K562 (cell line): Measurements from ENCODE around the gene LTBP4. TPM values are rescaled to one million over a fixed set of nuclear protein-coding genes. Genes with fewer than 3 reads are reported as not detected.
A peak's percentile ranks its signal among the peaks of the same experiment; 100 is the strongest.

ENCODE experiments used
- FOXK2 ChIP-seq, 2 experiments: fragments of 450-650 bp; IDR thresholded peaks in 1 of 2; conservative IDR thresholded peaks in 1 of 2; 2 replicates each; pipeline ENCODE4 v1.6.1; 2016; ENCODE audit warnings: low read depth in 2 of 2, mild to moderate bottlenecking in 1 of 2
- GABPB1 ChIP-seq: sonication (generic); formaldehyde crosslinking; IDR thresholded peaks from 2 replicates; pipeline ENCODE4 v1.8.0; 2022; ENCODE audit warnings: mild to moderate bottlenecking, missing genetic modification reagents
- GATAD2B ChIP-seq: fragments of 450-650 bp; IDR thresholded peaks from 2 replicates; pipeline ENCODE4 v1.6.1; 2017; ENCODE audit warnings: mild to moderate bottlenecking, borderline replicate concordance
- GTF2F1 ChIP-seq: IDR thresholded peaks from 2 replicates; pipeline ENCODE4 v1.6.1; 2011; ENCODE audit warnings: low read depth, low read length, improper control_type of control experiment
- JUNB ChIP-seq: fragments of 450-650 bp; formaldehyde crosslinking; conservative IDR thresholded peaks from 2 replicates; pipeline ENCODE4 v1.4.0; 2020; ENCODE audit warnings: mild to moderate bottlenecking
- MCM2 ChIP-seq: fragments of 450-650 bp; IDR thresholded peaks from 2 replicates; pipeline ENCODE4 v1.6.1; 2017; ENCODE audit warnings: low read depth, mild to moderate bottlenecking
- PHTF2 ChIP-seq: fragments of 250-450 bp; sonication (Bioruptor Pico); IDR thresholded peaks from 2 replicates; pipeline ENCODE4 v1.5.0; 2021; ENCODE audit warnings: mild to moderate bottlenecking
- RBFOX2 ChIP-seq: fragments of 200-400 bp; formaldehyde crosslinking; IDR thresholded peaks from 2 replicates; pipeline ENCODE4 v1.6.1; 2017; ENCODE audit warnings: low read depth, mild to moderate bottlenecking, low read length, moderate library complexity
- RBM39 ChIP-seq: fragments of 200-400 bp; formaldehyde crosslinking; optimal IDR thresholded peaks from 2 replicates; pipeline ENCODE3; 2018; ENCODE audit warnings: low read depth, low read length
- SMARCA4 ChIP-seq: fragments of 450-650 bp; IDR thresholded peaks from 2 replicates; pipeline ENCODE4 v1.6.1; 2016
- YY1 ChIP-seq, 3 experiments: IDR thresholded peaks; 2 replicates each; pipeline ENCODE4 v1.6.1; 2011; ENCODE audit warnings: low read length in 2 of 3, mild to moderate bottlenecking in 2 of 3, moderate library complexity in 2 of 3, borderline replicate concordance in 1 of 3, control low read depth in 1 of 3, low read depth in 1 of 3; ENCODE audit not compliant: insufficient read depth in 3 of 3, insufficient replicate concordance in 2 of 3, control insufficient read depth in 1 of 3, insufficient read length in 1 of 3; ENCODE audit errors: extremely low read depth in 1 of 3
- ZNF134 ChIP-seq: fragments of 250-450 bp; sonication (Bioruptor Pico); conservative IDR thresholded peaks from 2 replicates; pipeline ENCODE4 v1.4.0; 2020
- ZNF57 ChIP-seq: fragments of 450-650 bp; formaldehyde crosslinking; IDR thresholded peaks from 2 replicates; pipeline ENCODE4 v1.4.0; 2020; ENCODE audit warnings: mild to moderate bottlenecking, moderate library complexity
- polyA plus RNA-seq, 8 experiments: library from polyadenylated mRNA; depleted of rRNA in 4 of 8; stranded (reverse) in 5 of 8; unstranded in 3 of 8; fragments of >200 nt; fragmentation: Nextera tagmentation in 2 of 8; fragmentation: Illumina TruSeq in 1 of 8; extraction: Ambion mirVana in 2 of 8; extraction: Trizol in 1 of 8; gene quantifications; 2 replicates each; pipeline versions ENCODE4 v1.2.1 to v1.2.3, GENCODE V29; 2011 to 2014; ENCODE audit warnings: inconsistent platforms in 1 of 8, missing spikeins in 1 of 8
- total RNA-seq, 7 experiments: library from RNA; depleted of rRNA in 6 of 7; stranded (reverse); fragments of >200 nt in 6 of 7; fragmentation: Illumina TruSeq in 2 of 7; extraction: Trizol in 2 of 7; gene quantifications; 2 replicates each; pipeline versions ENCODE4 v1.2.1 to v1.2.3, GENCODE V29; 2011 to 2021; ENCODE audit warnings: low replicate concordance in 1 of 7
- TF ChIP-seq, protein P1 (sequence below), 2 experiments: fragments of 450-650 bp in 1 of 2; sonication (generic) in 1 of 2; formaldehyde crosslinking; conservative IDR thresholded peaks; 2 replicates each; pipeline versions ENCODE4 v1.4.0 to v1.8.1; 2020 to 2022; ENCODE audit warnings: mild to moderate bottlenecking in 1 of 2, missing genetic modification reagents in 1 of 2
- TF ChIP-seq, protein P2 (sequence below): sonication (generic); formaldehyde crosslinking; IDR thresholded peaks from 2 replicates; pipeline ENCODE4 v1.4.0; 2020; ENCODE audit warnings: mild to moderate bottlenecking, missing genetic modification reagents
- TF ChIP-seq, protein P3 (sequence below): fragments of 450-650 bp; IDR thresholded peaks from 2 replicates; pipeline ENCODE4 v1.6.1; 2016; ENCODE audit warnings: low read depth, mild to moderate bottlenecking, moderate library complexity

LTBP4 gene
- total and polyA plus RNA-seq, 9 of the 15 experiments (the other 6 are each of a cell fraction or from before 2014, with no cell fraction given), result 0.35 to 160 (median 31.6) TPM

DNA sequence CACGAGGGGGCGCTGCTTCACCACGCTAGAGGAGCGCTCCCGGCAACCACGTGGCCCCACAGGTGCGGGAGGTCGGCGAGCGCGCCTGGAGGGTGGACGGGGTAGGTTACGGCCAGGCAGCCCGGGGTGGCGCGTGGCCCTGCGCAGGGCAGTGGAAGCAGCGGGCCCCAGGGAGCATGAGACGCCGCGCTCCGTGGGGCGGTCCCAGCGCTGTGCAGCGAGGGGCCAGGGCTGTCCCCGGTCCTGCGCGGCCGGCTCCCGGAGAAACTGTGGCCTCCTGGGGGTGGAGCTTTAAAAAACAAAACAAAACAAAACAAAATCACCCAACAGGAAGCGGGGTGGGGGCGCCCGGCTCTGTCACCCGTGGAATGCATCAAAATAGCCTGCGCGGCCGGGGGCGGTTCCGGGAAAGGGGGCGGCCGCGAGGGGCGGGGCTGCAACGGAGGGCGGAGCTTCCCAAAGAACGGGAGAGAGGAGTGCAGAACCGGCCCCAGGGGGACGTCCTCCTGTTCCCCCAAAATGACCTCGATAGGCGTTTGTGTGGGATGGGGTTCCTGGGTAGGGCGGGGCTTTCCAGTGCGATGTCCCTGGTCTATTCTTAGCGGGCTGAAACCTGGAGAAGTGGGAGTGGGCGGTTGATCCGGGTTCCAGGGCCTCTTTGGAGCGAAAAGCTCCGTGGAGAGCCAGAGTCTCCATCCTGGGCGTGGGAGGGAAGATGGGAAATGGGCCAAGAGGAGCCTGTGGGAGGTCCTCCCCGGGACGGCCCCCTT is 61.9 kb downstream of the LTBP4 start (continued):
- 0 out of 4 replicates have a peak, but pooled peaks have one; percentile 22 to 40 for TF ChIP-seq FOXK2 (conservative IDR thresholded peaks at IDR 0.05 in 1 of 2, IDR thresholded peaks at IDR 0.05 in 1 of 2; ENCODE audit: low read depth in 2 of 2)
- TF ChIP-seq GTF2F1, result peak; percentile 23; the same call in 1 of the 2 replicates
- TF ChIP-seq YY1 (IDR thresholded peaks at IDR 0.05; ENCODE audit: borderline replicate concordance in 1 of 3, control insufficient read depth in 1 of 3, extremely low read depth in 1 of 3, insufficient read depth in 3 of 3, insufficient read length in 1 of 3, insufficient replicate concordance in 2 of 3, low read depth in 1 of 3, low read length in 2 of 3), result peak in 1 of 3 experiments; percentile 50
- TF ChIP-seq, protein P1, sequence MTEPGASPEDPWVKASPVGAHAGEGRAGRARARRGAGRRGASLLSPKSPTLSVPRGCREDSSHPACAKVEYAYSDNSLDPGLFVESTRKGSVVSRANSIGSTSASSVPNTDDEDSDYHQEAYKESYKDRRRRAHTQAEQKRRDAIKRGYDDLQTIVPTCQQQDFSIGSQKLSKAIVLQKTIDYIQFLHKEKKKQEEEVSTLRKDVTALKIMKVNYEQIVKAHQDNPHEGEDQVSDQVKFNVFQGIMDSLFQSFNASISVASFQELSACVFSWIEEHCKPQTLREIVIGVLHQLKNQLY (CRISPR knock-in tag; conservative IDR thresholded peaks at IDR 0.05), result 0 out of 4 replicates have a peak, but pooled peaks of 1 of the 2 experiments have one; percentile 52
- TF ChIP-seq, protein P2, sequence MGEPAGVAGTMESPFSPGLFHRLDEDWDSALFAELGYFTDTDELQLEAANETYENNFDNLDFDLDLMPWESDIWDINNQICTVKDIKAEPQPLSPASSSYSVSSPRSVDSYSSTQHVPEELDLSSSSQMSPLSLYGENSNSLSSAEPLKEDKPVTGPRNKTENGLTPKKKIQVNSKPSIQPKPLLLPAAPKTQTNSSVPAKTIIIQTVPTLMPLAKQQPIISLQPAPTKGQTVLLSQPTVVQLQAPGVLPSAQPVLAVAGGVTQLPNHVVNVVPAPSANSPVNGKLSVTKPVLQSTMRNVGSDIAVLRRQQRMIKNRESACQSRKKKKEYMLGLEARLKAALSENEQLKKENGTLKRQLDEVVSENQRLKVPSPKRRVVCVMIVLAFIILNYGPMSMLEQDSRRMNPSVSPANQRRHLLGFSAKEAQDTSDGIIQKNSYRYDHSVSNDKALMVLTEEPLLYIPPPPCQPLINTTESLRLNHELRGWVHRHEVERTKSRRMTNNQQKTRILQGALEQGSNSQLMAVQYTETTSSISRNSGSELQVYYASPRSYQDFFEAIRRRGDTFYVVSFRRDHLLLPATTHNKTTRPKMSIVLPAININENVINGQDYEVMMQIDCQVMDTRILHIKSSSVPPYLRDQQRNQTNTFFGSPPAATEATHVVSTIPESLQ (CRISPR knock-in tag), result peak; percentile 68; the same call in 1 of the 2 replicates
- TF ChIP-seq ZNF57 (CRISPR knock-in tag), result no peak
- TF ChIP-seq RBM39, result no peak
- TF ChIP-seq, protein P3, sequence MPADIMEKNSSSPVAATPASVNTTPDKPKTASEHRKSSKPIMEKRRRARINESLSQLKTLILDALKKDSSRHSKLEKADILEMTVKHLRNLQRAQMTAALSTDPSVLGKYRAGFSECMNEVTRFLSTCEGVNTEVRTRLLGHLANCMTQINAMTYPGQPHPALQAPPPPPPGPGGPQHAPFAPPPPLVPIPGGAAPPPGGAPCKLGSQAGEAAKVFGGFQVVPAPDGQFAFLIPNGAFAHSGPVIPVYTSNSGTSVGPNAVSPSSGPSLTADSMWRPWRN, result no peak
- TF ChIP-seq JUNB, result no peak
- peak; percentile 86; the same call in 1 of the 2 replicates for TF ChIP-seq GATAD2B
- TF ChIP-seq ZNF134, result no peak
- no peak for TF ChIP-seq MCM2
- no peak for TF ChIP-seq PHTF2 (CRISPR knock-in tag)
- peak; percentile 58; the same call in 1 of the 2 replicates for TF ChIP-seq GABPB1 (CRISPR knock-in tag)
- peak; percentile 85 for TF ChIP-seq RBFOX2
- TF ChIP-seq SMARCA4, result no peak
